WTC11 (cell line): ENCODE results near the gene RNF135. TPM values are rescaled to one million over a fixed set of nuclear protein-coding genes. Genes with fewer than 3 reads are reported as not detected.

Experiments
- ATAC-seq: fragments of 200-7000 bp; cut with Tn5 transposase; 2 replicates; pipeline ENCODE4 v1.10.0; 2021; ENCODE audit warnings: mild to moderate bottlenecking, moderate library complexity
- CTCF ChIA-PET: fragments of 300-600 bp; sonication (Branson Sonifier 250); formaldehyde crosslinking; loops from one replicate; lab custom pipeline; 2021; ENCODE audit warnings: antibody characterized with exemption; lab: Charles Lee
- POLR2A ChIA-PET: fragments of 350-600 bp; sonication (Branson Sonifier 250); formaldehyde crosslinking; loops from one replicate; lab custom pipeline; 2021; ENCODE audit warnings: antibody characterized with exemption; lab: Charles Lee
- DNase-seq: peaks from one replicate; pipeline ENCODE4 v3.0.0; 2021; ENCODE audit warnings: low spot score
- H3K27ac Mint-ChIP-seq: 2 replicates; pipeline ENCODE4 v1.8.0; 2021; ENCODE audit warnings: mixed read lengths
- H3K27me3 Mint-ChIP-seq: 2 replicates; pipeline ENCODE4 v1.8.0; 2021; ENCODE audit warnings: low read depth, mild to moderate bottlenecking, moderate library complexity, mixed read lengths
- H3K36me3 Mint-ChIP-seq: 2 replicates; pipeline ENCODE4 v1.8.0; 2021; ENCODE audit warnings: mixed read lengths
- H3K4me1 Mint-ChIP-seq: 2 replicates; pipeline ENCODE4 v1.8.0; 2022; ENCODE audit warnings: mixed read lengths
- H3K4me3 Mint-ChIP-seq: 2 replicates; pipeline ENCODE4 v1.8.0; 2021; ENCODE audit warnings: mild to moderate bottlenecking, moderate library complexity, mixed read lengths
- H3K9me3 Mint-ChIP-seq: 2 replicates; pipeline ENCODE4 v1.8.0; 2021; ENCODE audit warnings: mixed read lengths
- AR ChIP-seq: fragments of 250-450 bp; sonication (Bioruptor Pico); IDR thresholded peaks from 2 replicates; pipeline ENCODE4 v1.9.0; 2021; ENCODE audit warnings: mild to moderate bottlenecking
- ARID4B ChIP-seq: sonication (generic); formaldehyde crosslinking; IDR thresholded peaks from 2 replicates; pipeline ENCODE4 v1.8.0; 2023; ENCODE audit warnings: missing genetic modification reagents, mild to moderate bottlenecking, borderline replicate concordance
- ATF1 ChIP-seq: sonication (generic); formaldehyde crosslinking; IDR thresholded peaks from 2 replicates; pipeline ENCODE4 v1.8.1; 2023; ENCODE audit warnings: mild to moderate bottlenecking, moderate library complexity, missing genetic modification reagents
- CREM ChIP-seq: sonication (generic); formaldehyde crosslinking; IDR thresholded peaks from 2 replicates; pipeline ENCODE4 v1.8.1; 2022; ENCODE audit warnings: mild to moderate bottlenecking, missing genetic modification reagents, moderate library complexity
- CTCF ChIP-seq: fragments of 200-600 bp; IDR thresholded peaks from 2 replicates; pipeline ENCODE4 v1.8.0; 2022; ENCODE audit warnings: antibody characterized with exemption
- ERG ChIP-seq: fragments of 250-450 bp; sonication (Bioruptor Pico); IDR thresholded peaks from 2 replicates; pipeline ENCODE4 v1.8.0; 2021; ENCODE audit warnings: mild to moderate bottlenecking
- FOXJ3 ChIP-seq: sonication (generic); formaldehyde crosslinking; IDR thresholded peaks from 2 replicates; pipeline ENCODE4 v1.9.0; 2021; ENCODE audit warnings: missing genetic modification reagents, mild to moderate bottlenecking, borderline replicate concordance
- FOXP1 ChIP-seq: sonication (generic); formaldehyde crosslinking; IDR thresholded peaks from 2 replicates; pipeline ENCODE4 v1.8.0; 2022; ENCODE audit warnings: missing genetic modification reagents, mild to moderate bottlenecking, moderate library complexity, borderline replicate concordance
- HMGXB4 ChIP-seq: sonication (generic); formaldehyde crosslinking; IDR thresholded peaks from 2 replicates; pipeline ENCODE4 v1.8.1; 2023; ENCODE audit warnings: mild to moderate bottlenecking, moderate library complexity, missing genetic modification reagents
- PRRX2 ChIP-seq: fragments of 250-450 bp; sonication (Bioruptor Pico); IDR thresholded peaks from 2 replicates; pipeline ENCODE4 v1.8.0; 2021; ENCODE audit warnings: mild to moderate bottlenecking
- SOX15 ChIP-seq: fragments of 250-450 bp; sonication (Bioruptor Pico); IDR thresholded peaks from 2 replicates; pipeline ENCODE4 v1.9.0; 2021; ENCODE audit warnings: mild to moderate bottlenecking
- TCF7 ChIP-seq: sonication (generic); formaldehyde crosslinking; IDR thresholded peaks from 2 replicates; pipeline ENCODE4 v1.8.0; 2022; ENCODE audit warnings: mild to moderate bottlenecking, low read depth, missing genetic modification reagents, moderate library complexity
- TEAD1 ChIP-seq: sonication (generic); formaldehyde crosslinking; IDR thresholded peaks from 2 replicates; pipeline ENCODE4 v1.8.0; 2022; ENCODE audit warnings: mild to moderate bottlenecking, missing genetic modification reagents
- TP53 ChIP-seq: sonication (generic); formaldehyde crosslinking; IDR thresholded peaks from 2 replicates; pipeline ENCODE4 v1.8.1; 2023; ENCODE audit warnings: mild to moderate bottlenecking, missing genetic modification reagents
- ZNF317 ChIP-seq: sonication (generic); formaldehyde crosslinking; IDR thresholded peaks from 2 replicates; pipeline ENCODE4 v1.8.1; 2023; ENCODE audit warnings: low read depth, mild to moderate bottlenecking, moderate library complexity, missing genetic modification reagents, borderline replicate concordance
- ZNF416 ChIP-seq: fragments of 250-450 bp; sonication (Bioruptor Pico); IDR thresholded peaks from 2 replicates; pipeline ENCODE4 v1.9.0; 2021; ENCODE audit warnings: mild to moderate bottlenecking, inconsistent platforms
- ZSCAN18 ChIP-seq: fragments of 250-450 bp; sonication (Bioruptor Pico); IDR thresholded peaks from 2 replicates; pipeline ENCODE4 v2.1.2; 2022; ENCODE audit warnings: mild to moderate bottlenecking, moderate library complexity
- total RNA-seq: library from RNA; stranded (reverse); gene quantifications from 3 replicates; pipeline ENCODE4 v1.2.3, GENCODE V29; 2021

RNF135 gene
- total RNA-seq, 1 experiment from 2014 or later: 10.3 TPM

GRCh38 chr17:30939051-30939689, 31.7 kb upstream of the RNF135 start (continued):
- no peak for TF ChIP-seq ARID4B (CRISPR knock-in tag)
- no peak for TF ChIP-seq FOXJ3 (CRISPR knock-in tag)
- no peak for TF ChIP-seq AR (CRISPR knock-in tag)
- TF ChIP-seq, all 79 proteins: peak for 0

- ChIA-PET POLR2A (no interaction called here), CTCF (no interaction called here)
- DNase-seq: no peak
- H3K9me3 Mint-ChIP-seq: peaks cover 6% of the 10 kb centered on the region; the same call in 1 of the 2 replicates
- H3K4me3 Mint-ChIP-seq: no peak overlapping the region
- no peaks in the 10 kb centered on the region for H3K4me1 Mint-ChIP-seq
- H3K27me3 Mint-ChIP-seq: no peaks in the 10 kb centered on the region
- H3K27ac Mint-ChIP-seq: no peak overlapping the region
- no peak for ATAC-seq
- no peaks in the 10 kb centered on the region for H3K36me3 Mint-ChIP-seq
- no peak for TF ChIP-seq ZSCAN18 (CRISPR knock-in tag)
- TF ChIP-seq HMGXB4 (CRISPR knock-in tag): no peak
- no peak for TF ChIP-seq FOXP1 (CRISPR knock-in tag)
- no peak for TF ChIP-seq ERG (CRISPR knock-in tag)
- TF ChIP-seq ZNF416: no peak
- no peak for TF ChIP-seq CREM (CRISPR knock-in tag)
- TF ChIP-seq ZNF317 (CRISPR knock-in tag): no peak
- TF ChIP-seq TCF7 (CRISPR knock-in tag): no peak
- no peak for TF ChIP-seq PRRX2 (CRISPR knock-in tag)
- TF ChIP-seq TEAD1 (CRISPR knock-in tag): no peak
- no peak for TF ChIP-seq SOX15 (CRISPR knock-in tag)
- TF ChIP-seq ATF1: no peak
- TF ChIP-seq CTCF: no peak
- no peak for TF ChIP-seq TP53 (CRISPR knock-in tag)
Observed at GRCh38 chr17:30942308-30943079, 28.3 kb upstream of the RNF135 start.
